Caco-2 (cell line): ENCODE measurements around the gene COX15. TPM values are rescaled to one million over a fixed set of nuclear protein-coding genes. Genes with fewer than 3 reads are reported as not detected.

Source experiments
- BruUV-seq: library from RNA; stranded (reverse); fragments of 400-500 nt; replicated peaks from 2 replicates; lab custom pipeline; 2021; lab: Mats Ljungman, UMichigan
- CTCF ChIA-PET: fragments of 300-600 bp; sonication (Branson Sonifier 250); formaldehyde crosslinking; loops from one replicate; lab custom pipeline; 2022; ENCODE audit warnings: antibody characterized with exemption; lab: Charles Lee
- POLR2A ChIA-PET: fragments of 300-600 bp; sonication (Branson Sonifier 250); formaldehyde crosslinking; loops from one replicate; lab custom pipeline; 2022; ENCODE audit warnings: antibody characterized with exemption; lab: Charles Lee
- DNase-seq, 2 experiments: peaks; one replicate each; pipeline versions ENCODE4 v3.0.0 to v3.0.0-alpha.2; 2020 to 2022
- H3K27me3 ChIP-seq: replicated peaks from 2 replicates; pipeline ENCODE4 v1.6.0; 2011; ENCODE audit warnings: low read length; ENCODE audit not compliant: control insufficient read depth, insufficient read depth
- H3K36me3 ChIP-seq: 2 replicates; pipeline ENCODE4 v1.5.1; 2011; ENCODE audit warnings: low read length; ENCODE audit not compliant: control insufficient read depth, insufficient read depth
- H3K4me1 ChIP-seq: fragments of 250-450 bp; sonication (Bioruptor Pico); 2 replicates; pipeline ENCODE4 v1.5.1; 2020; ENCODE audit warnings: mild to moderate bottlenecking
- H3K4me3 ChIP-seq: 2 replicates; pipeline ENCODE4 v1.5.1; 2011; ENCODE audit warnings: low read depth, mild to moderate bottlenecking, control low read depth, low read length
- H3K9me3 ChIP-seq: fragments of 250-450 bp; sonication (Bioruptor Pico); 2 replicates; pipeline ENCODE4 v1.5.1; 2020; ENCODE audit warnings: mild to moderate bottlenecking, moderate library complexity
- H3K27ac Mint-ChIP-seq: one replicate; pipeline ENCODE4 v1.8.0; 2022; ENCODE audit warnings: mixed read lengths; ENCODE audit not compliant: unreplicated experiment
- H3K27me3 Mint-ChIP-seq: one replicate; pipeline ENCODE4 v1.8.0; 2022; ENCODE audit warnings: mixed read lengths; ENCODE audit not compliant: insufficient read depth, unreplicated experiment
- H3K36me3 Mint-ChIP-seq: one replicate; pipeline ENCODE4 v1.8.0; 2022; ENCODE audit warnings: mild to moderate bottlenecking, mixed read lengths; ENCODE audit not compliant: insufficient read depth, unreplicated experiment
- H3K4me1 Mint-ChIP-seq: one replicate; pipeline ENCODE4 v1.8.0; 2022; ENCODE audit warnings: low read depth, mixed read lengths; ENCODE audit not compliant: unreplicated experiment
- H3K4me3 Mint-ChIP-seq: one replicate; pipeline ENCODE4 v1.8.0; 2022; ENCODE audit warnings: mild to moderate bottlenecking, moderate library complexity, mixed read lengths; ENCODE audit not compliant: unreplicated experiment
- H3K9me3 Mint-ChIP-seq: one replicate; pipeline ENCODE4 v1.8.0; 2022; ENCODE audit warnings: mixed read lengths; ENCODE audit not compliant: unreplicated experiment
- CTCF ChIP-seq, 2 experiments: fragments of 200-600 bp in 1 of 2; IDR thresholded peaks; 1 replicate in 1 of 2; 2 replicates in 1 of 2; pipeline versions ENCODE4 v1.5.1 to v1.8.0; 2011 to 2022; ENCODE audit warnings: antibody characterized with exemption in 1 of 2, control low read depth in 1 of 2, inconsistent platforms in 1 of 2, low read depth in 1 of 2, low read length in 1 of 2, mild to moderate bottlenecking in 1 of 2, moderate library complexity in 1 of 2; ENCODE audit not compliant: insufficient read depth in 1 of 2, severe bottlenecking in 1 of 2, unreplicated experiment in 1 of 2
- intact Hi-C: fragments of 100-400 bp; cut with micrococcal nuclease; formaldehyde crosslinking; loops from one replicate; pipeline ENCODE4 v1.10.0; 2022; ENCODE audit not compliant: unreplicated experiment
- total RNA-seq: library from RNA; stranded (reverse); gene quantifications from 2 replicates; pipeline ENCODE4 v1.2.3, GENCODE V29; 2022

COX15 gene
- total RNA-seq, 1 experiment from 2014 or later, result 47.6 TPM

- no peak overlapping the region for H3K4me3 Mint-ChIP-seq
- TF ChIP-seq CTCF (IDR thresholded peaks at IDR 0.05; ENCODE audit: insufficient read depth in 1 of 2, low read depth in 1 of 2, low read length in 1 of 2, severe bottlenecking in 1 of 2, unreplicated experiment in 1 of 2), result no peak
- H3K9me3 Mint-ChIP-seq, result no peaks in the 10 kb centered on the region
- H3K27ac Mint-ChIP-seq, result no peak overlapping the region
- Histone ChIP-seq H3K9me3 (no peaks in the 10 kb centered on the region), H3K27me3 (no peaks in the 10 kb centered on the region), H3K4me1 (no peaks in the 10 kb centered on the region), H3K36me3 (peaks cover 3% of the 10 kb centered on the region), H3K4me3 (no peak overlapping the region)
- CTCF ChIA-PET, result interaction anchor here (1.0 kb wide), 1 partner anchor 50 kb away, joined by 4 read pairs; the partner anchor contains the start of gene ENTPD7
- H3K36me3 Mint-ChIP-seq, result peaks cover 79% of the 10 kb centered on the region
- no peak for DNase-seq
- H3K27me3 Mint-ChIP-seq, result no peaks in the 10 kb centered on the region
- POLR2A ChIA-PET, result no interaction called here
- intact Hi-C loops, result no loop called here
- BruUV-seq, result no TSS peak
- peaks cover 8% of the 10 kb centered on the region for H3K4me1 Mint-ChIP-seq
These were observed 22.3 kb downstream of the COX15 start for GRCh38 chr10:99709480-99710229.

- ChIA-PET CTCF (interaction anchor here (1.0 kb wide), 1 partner anchor 49 kb away, joined by 4 read pairs; the partner anchor contains the start of gene ENTPD7), POLR2A (interaction anchor here (0.5 kb wide), 1 partner anchor 50 kb away, joined by 3 read pairs; no protein-coding TSS in a partner anchor)
- Histone ChIP-seq H3K4me1 (no peaks in the 10 kb centered on the region), H3K27me3 (no peaks in the 10 kb centered on the region), H3K36me3 (peaks cover 3% of the 10 kb centered on the region), H3K9me3 (no peaks in the 10 kb centered on the region), H3K4me3 (no peak overlapping the region)
- BruUV-seq, result no TSS peak
- Mint-ChIP-seq H3K4me3 (no peak overlapping the region), H3K27me3 (no peaks in the 10 kb centered on the region), H3K27ac (no peak overlapping the region), H3K9me3 (no peaks in the 10 kb centered on the region), H3K36me3 (peaks cover 79% of the 10 kb centered on the region), H3K4me1 (peaks cover 8% of the 10 kb centered on the region)
- TF ChIP-seq CTCF (IDR thresholded peaks at IDR 0.05; ENCODE audit: insufficient read depth in 1 of 2, low read depth in 1 of 2, low read length in 1 of 2, severe bottlenecking in 1 of 2, unreplicated experiment in 1 of 2), result no peak
- DNase-seq, result no peak
- intact Hi-C loops, result no loop called here
These were observed 23.4 kb downstream of the COX15 start for GRCh38 chr10:99708428-99709012.

- Mint-ChIP-seq H3K27ac (no peak overlapping the region), H3K4me3 (no peak overlapping the region), H3K9me3 (no peaks in the 10 kb centered on the region), H3K36me3 (peaks cover 74% of the 10 kb centered on the region), H3K27me3 (no peaks in the 10 kb centered on the region), H3K4me1 (peaks cover 4% of the 10 kb centered on the region)
- no peak for DNase-seq
- intact Hi-C loops, result no loop called here
- H3K9me3 ChIP-seq, result no peaks in the 10 kb centered on the region
- no peaks in the 10 kb centered on the region for H3K27me3 ChIP-seq
- H3K4me3 ChIP-seq, result no peak overlapping the region
- H3K36me3 ChIP-seq, result peaks cover 3% of the 10 kb centered on the region
- no peaks in the 10 kb centered on the region for H3K4me1 ChIP-seq
- no TSS peak for BruUV-seq
- ChIA-PET POLR2A (no interaction called here), CTCF (no interaction called here)
- TF ChIP-seq CTCF (IDR thresholded peaks at IDR 0.05; ENCODE audit: insufficient read depth in 1 of 2, low read depth in 1 of 2, low read length in 1 of 2, severe bottlenecking in 1 of 2, unreplicated experiment in 1 of 2), result no peak
These were observed 31.3 kb downstream of the COX15 start for GRCh38 chr10:99700649-99701048.
